Stimulated activated CD8-positive, alpha-beta memory T cell treated with anti-CD3 and anti-CD28 coated beads, Interleukin-7, amount 100 ng/mL, for 24 hours (primary cell): ENCODE measurements around the gene PLEKHO1.
"Not testable (repeated sequence)": the region's sequence is repeated elsewhere in the genome, so short reads cannot be mapped to it uniquely, and the experiment has no call there.

ENCODE experiments used
- DNase-seq: peaks from one replicate; pipeline ENCODE4 v3.0.0-alpha.2; 2020; ENCODE audit warnings: low read depth

PLEKHO1 gene

GRCh38 chr1:150173141-150173585, 23.4 kb downstream of the PLEKHO1 start:
- DNase-seq: no peak

GRCh38 chr1:150176593-150176992, 26.9 kb downstream of the PLEKHO1 start:
- no peak for DNase-seq

GRCh38 chr1:150178548-150178947, 28.8 kb downstream of the PLEKHO1 start:
- DNase-seq: no peak

DNA sequence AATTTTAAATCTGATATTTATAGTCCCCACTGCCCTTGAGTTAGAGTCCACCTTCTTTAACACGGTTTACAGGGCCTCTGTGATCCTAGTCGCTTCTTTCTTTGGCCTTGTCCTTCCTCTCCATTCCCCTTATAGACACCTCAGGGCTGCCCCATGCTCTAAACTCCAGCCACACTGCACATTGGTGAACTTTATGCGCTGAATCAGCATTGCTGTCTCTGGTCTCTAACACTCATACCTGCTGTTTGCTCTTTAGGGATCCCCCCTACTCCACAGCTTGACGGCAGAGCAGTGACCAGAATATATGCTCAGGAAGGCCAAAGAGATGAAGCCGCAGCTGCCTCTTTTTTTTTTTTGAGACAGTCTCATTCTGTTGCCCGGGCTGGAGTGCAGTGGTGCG, 30.2 kb downstream of the PLEKHO1 start:
- DNase-seq: no peak

- no peak for DNase-seq
Measured at GRCh38 chr1:150180474-150180873, 30.8 kb downstream of the PLEKHO1 start.

- DNase-seq: no peak
Measured at GRCh38 chr1:150182247-150182646, 32.5 kb downstream of the PLEKHO1 start.

DNA sequence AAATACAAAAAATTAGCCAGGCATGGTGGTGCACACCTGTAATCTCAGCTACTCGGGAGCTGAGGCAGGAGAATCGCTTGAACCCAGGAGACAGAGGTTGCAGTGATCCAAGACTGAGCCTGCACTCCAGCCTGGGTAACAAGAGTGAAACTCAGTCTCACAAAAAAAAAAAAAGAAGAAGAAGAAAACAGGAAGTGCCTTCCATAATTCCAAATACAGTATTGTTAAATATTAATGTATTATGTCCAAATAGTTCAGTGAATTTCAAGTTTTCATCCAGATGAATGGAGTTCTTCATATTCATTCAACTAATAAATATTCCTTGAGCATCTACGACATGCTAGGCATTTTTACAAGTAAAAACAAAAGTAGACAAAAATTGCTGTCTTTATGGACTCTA, 33.3 kb downstream of the PLEKHO1 start:
- DNase-seq: no peak

DNA sequence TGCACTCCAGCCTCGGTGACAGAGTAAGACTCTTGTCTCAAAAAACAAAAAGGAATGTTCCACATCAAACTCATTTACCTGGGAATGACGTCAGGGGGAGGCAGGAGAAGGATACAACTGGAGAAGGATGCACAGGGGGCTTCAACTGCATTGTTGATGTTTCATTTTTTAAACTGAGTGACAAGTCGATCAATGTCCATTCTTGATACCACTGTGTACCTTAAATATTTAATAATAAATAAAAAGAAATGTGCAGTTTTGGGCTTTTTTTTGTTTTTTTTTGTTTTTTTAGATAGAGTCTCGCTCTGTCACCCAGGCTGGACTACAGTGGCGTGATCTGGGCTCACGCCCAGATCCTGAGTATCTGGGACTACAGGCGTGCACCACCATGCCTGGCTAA, 35.8 kb downstream of the PLEKHO1 start:
- no peak for DNase-seq

- DNase-seq: not testable (repeated sequence)
Measured at GRCh38 chr1:150186438-150186788, 36.7 kb downstream of the PLEKHO1 start.

GRCh38 chr1:150186789-150187559, 37.3 kb downstream of the PLEKHO1 start:
- no peak for DNase-seq

GRCh38 chr1:150187560-150187931, 37.8 kb downstream of the PLEKHO1 start:
- DNase-seq: no peak

DNA sequence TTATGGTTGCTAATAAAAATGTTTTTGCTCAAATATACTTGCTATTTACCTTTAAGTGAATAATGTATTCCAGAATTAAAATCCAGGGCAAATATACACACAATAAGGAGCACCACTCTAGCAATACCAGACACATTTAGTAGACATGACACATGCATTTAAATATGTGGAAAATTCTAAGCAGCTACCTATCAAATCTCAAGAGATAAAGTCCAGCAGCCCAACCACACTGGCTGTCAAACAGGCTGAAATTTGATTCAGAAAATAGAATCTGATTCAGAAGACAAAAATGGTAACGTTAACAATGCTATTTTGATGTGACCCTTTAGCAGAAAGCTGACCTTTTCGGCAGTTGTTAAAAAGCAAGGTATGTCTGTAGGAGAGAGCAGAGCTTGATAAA, 42.3 kb downstream of the PLEKHO1 start:
- no peak for DNase-seq

DNA sequence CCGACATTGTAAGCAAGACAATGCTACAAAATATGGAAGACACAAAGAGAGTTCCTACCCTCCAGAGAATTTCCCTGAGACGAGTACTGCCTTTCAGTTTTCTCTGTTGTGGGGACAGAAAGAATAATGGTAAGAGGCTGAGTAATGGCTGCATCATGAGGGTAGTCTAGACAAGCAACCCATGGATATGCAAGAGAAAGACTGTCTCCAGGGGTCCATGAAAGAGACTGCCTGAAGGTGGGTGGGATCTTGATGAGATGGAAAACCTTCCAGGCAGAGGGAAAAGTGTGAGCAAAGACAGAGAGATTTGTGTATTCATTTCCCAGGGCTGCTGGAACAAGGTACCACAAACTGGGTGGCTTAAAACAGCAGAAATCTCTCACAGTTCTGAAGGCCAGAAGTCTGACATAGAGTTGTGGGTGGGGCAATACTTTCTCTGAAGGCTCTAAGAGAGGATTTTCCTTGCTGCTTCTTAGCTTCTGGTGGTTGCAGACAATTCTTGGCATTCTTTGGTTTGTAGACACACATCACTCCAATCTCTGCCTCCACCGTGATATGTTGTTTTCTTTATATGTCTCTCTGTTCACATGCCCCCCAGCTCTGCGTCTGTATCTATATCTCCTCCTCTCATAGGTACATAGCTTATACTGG, 44.8 kb downstream of the PLEKHO1 start:
- no peak for DNase-seq

- no peak for DNase-seq
Measured at GRCh38 chr1:150196417-150196816, 46.7 kb downstream of the PLEKHO1 start.

- DNase-seq: no peak
Measured at GRCh38 chr1:150207281-150207971, 57.7 kb downstream of the PLEKHO1 start.

GRCh38 chr1:150208460-150208859, 58.7 kb downstream of the PLEKHO1 start:
- not testable (repeated sequence) for DNase-seq
